IMR-90 (cell line): ENCODE measurements around the gene DNM2. TPM values are rescaled to one million over a fixed set of nuclear protein-coding genes. Genes with fewer than 3 reads are reported as not detected.

Experiments
- ATAC-seq: fragments of 200-7000 bp; cut with Tn5 transposase; 2 replicates; pipeline ENCODE4 v1.9.1; 2020; ENCODE audit warnings: low read depth, mild to moderate bottlenecking, moderate library complexity
- BruUV-seq: library from RNA; stranded (reverse); fragments of 400-500 nt; replicated peaks from 2 replicates; lab custom pipeline; 2021; lab: Mats Ljungman, UMichigan
- CTCF ChIA-PET: fragments of 300-600 bp; formaldehyde crosslinking; extraction: SDS; loops from one replicate; lab custom pipeline; 2021; ENCODE audit warnings: antibody characterized with exemption; lab: Yijun Ruan, JAX
- POLR2A ChIA-PET: fragments of 300-600 bp; sonication (Branson Sonifier 250); formaldehyde crosslinking; loops from one replicate; lab custom pipeline; 2022; ENCODE audit warnings: antibody characterized with exemption; ENCODE audit not compliant: unreplicated experiment; lab: Charles Lee
- DNase-seq: peaks from one replicate; pipeline ENCODE4 v3.0.0; 2013
- H2AFZ ChIP-seq: replicated peaks from 2 replicates; pipeline ENCODE3; 2013; ENCODE audit warnings: low read length, mild to moderate bottlenecking; ENCODE audit not compliant: poor library complexity
- H2AK5ac ChIP-seq: 2 replicates; pipeline ENCODE4 v1.6.1; 2013; ENCODE audit warnings: low read depth, low read length, inconsistent platforms
- H2AK9ac ChIP-seq: replicated peaks from 2 replicates; pipeline ENCODE3; 2013; ENCODE audit warnings: mild to moderate bottlenecking, low read depth, low read length, moderate library complexity; ENCODE audit not compliant: poor library complexity
- H2BK120ac ChIP-seq: 2 replicates; pipeline ENCODE4 v1.6.1; 2013; ENCODE audit warnings: low read depth, low read length, inconsistent platforms
- H2BK15ac ChIP-seq: 3 replicates; pipeline ENCODE4 v1.6.1; 2013; ENCODE audit warnings: low read depth, low read length, inconsistent platforms
- H2BK20ac ChIP-seq: 2 replicates; pipeline ENCODE4 v1.6.1; 2013; ENCODE audit warnings: low read depth, mild to moderate bottlenecking, inconsistent platforms, low read length, moderate library complexity
- H2BK5ac ChIP-seq: 2 replicates; pipeline ENCODE4 v1.6.1; 2013; ENCODE audit warnings: mild to moderate bottlenecking, low read depth, low read length, inconsistent platforms; ENCODE audit not compliant: poor library complexity, severe bottlenecking
- H3K14ac ChIP-seq: replicated peaks from 2 replicates; pipeline ENCODE4 v1.6.1; 2013; ENCODE audit warnings: low read depth, low read length, inconsistent platforms
- H3K18ac ChIP-seq: 2 replicates; pipeline ENCODE4 v1.6.1; 2013; ENCODE audit warnings: low read depth, low read length, control low read depth
- H3K23ac ChIP-seq: 2 replicates; pipeline ENCODE4 v1.6.1; 2013; ENCODE audit warnings: low read depth, low read length, inconsistent platforms
- H3K27ac ChIP-seq: 2 replicates; pipeline ENCODE4 v1.5.1; 2013; ENCODE audit warnings: mild to moderate bottlenecking, control low read depth, low read length; ENCODE audit not compliant: insufficient read depth
- H3K27me3 ChIP-seq: 2 replicates; pipeline ENCODE4 v1.6.1; 2013; ENCODE audit warnings: low read length; ENCODE audit not compliant: control insufficient read depth, insufficient read depth
- H3K36me3 ChIP-seq: 2 replicates; pipeline ENCODE4 v1.6.1; 2013; ENCODE audit warnings: low read length, mixed read lengths; ENCODE audit not compliant: control insufficient read depth, insufficient read depth
- H3K4ac ChIP-seq: 2 replicates; pipeline ENCODE4 v1.6.1; 2013; ENCODE audit warnings: low read depth, low read length, inconsistent platforms
- H3K4me1 ChIP-seq: 2 replicates; pipeline ENCODE4 v1.6.1; 2013; ENCODE audit warnings: low read length, mixed read lengths; ENCODE audit not compliant: control insufficient read depth, insufficient read depth
- H3K4me2 ChIP-seq: 2 replicates; pipeline ENCODE4 v1.6.1; 2013; ENCODE audit warnings: low read depth, mild to moderate bottlenecking, control low read depth, low read length, moderate library complexity
- H3K4me3 ChIP-seq: 2 replicates; pipeline ENCODE4 v1.5.1; 2013; ENCODE audit warnings: low read depth, mild to moderate bottlenecking, control low read depth, low read length, moderate library complexity; ENCODE audit not compliant: insufficient read depth
- H3K56ac ChIP-seq: 2 replicates; pipeline ENCODE4 v1.6.1; 2013; ENCODE audit warnings: low read length, inconsistent platforms; ENCODE audit not compliant: insufficient read depth; ENCODE audit errors: extremely low read depth
- H3K79me1 ChIP-seq, 2 experiments: 2 replicates each; pipeline ENCODE4 v1.6.1; 2013; ENCODE audit warnings: low read length in 2 of 2, inconsistent platforms in 1 of 2, low read depth in 1 of 2
- H3K9ac ChIP-seq: 2 replicates; pipeline ENCODE4 v1.6.1; 2013; ENCODE audit warnings: low read depth, low read length, control low read depth
- H3K9me1 ChIP-seq: 2 replicates; pipeline ENCODE4 v1.6.1; 2013; ENCODE audit warnings: low read length, inconsistent platforms; ENCODE audit not compliant: insufficient read depth
- H3K9me3 ChIP-seq: 2 replicates; pipeline ENCODE4 v1.6.1; 2013; ENCODE audit warnings: low read length; ENCODE audit not compliant: control insufficient read depth, insufficient read depth
- H4K20me1 ChIP-seq: 2 replicates; pipeline ENCODE4 v1.6.1; 2013; ENCODE audit warnings: low read length, inconsistent platforms; ENCODE audit not compliant: insufficient read depth
- H4K5ac ChIP-seq: 2 replicates; pipeline ENCODE4 v1.6.1; 2013; ENCODE audit warnings: mild to moderate bottlenecking, low read depth, low read length, control low read depth
- H4K8ac ChIP-seq, 2 experiments: 2 replicates each; pipeline ENCODE4 v1.6.1; 2013; ENCODE audit warnings: low read depth in 2 of 2, low read length in 2 of 2, control low read depth in 1 of 2, inconsistent platforms in 1 of 2
- H4K91ac ChIP-seq: 2 replicates; pipeline ENCODE4 v1.6.1; 2013; ENCODE audit warnings: low read depth, low read length, inconsistent platforms; ENCODE audit not compliant: insufficient read depth
- BHLHE40 ChIP-seq: fragments of 150-350 bp; IDR thresholded peaks from 2 replicates; pipeline ENCODE4 v1.6.1; 2016; ENCODE audit warnings: mild to moderate bottlenecking, low read depth, low read length
- CEBPB ChIP-seq: IDR thresholded peaks from 2 replicates; pipeline ENCODE4 v1.6.1; 2012; ENCODE audit warnings: low read depth, low read length, improper control_type of control experiment
- CHD1 ChIP-seq: IDR thresholded peaks from 2 replicates; pipeline ENCODE4 v1.6.1; 2012; ENCODE audit warnings: low read depth, low read length, improper control_type of control experiment
- CTCF ChIP-seq: conservative IDR thresholded peaks from 2 replicates; pipeline ENCODE4 v1.5.1; 2012; ENCODE audit warnings: mild to moderate bottlenecking, low read depth, low read length, improper control_type of control experiment
- ELK1 ChIP-seq: fragments of 150-350 bp; IDR thresholded peaks from 2 replicates; pipeline ENCODE4 v1.6.1; 2016; ENCODE audit warnings: low read depth, mild to moderate bottlenecking, low read length, moderate library complexity, borderline replicate concordance
- FOS ChIP-seq: fragments of 150-350 bp; IDR thresholded peaks from 2 replicates; pipeline ENCODE4 v1.6.1; 2016; ENCODE audit warnings: low read depth, low read length
- MAFK ChIP-seq: IDR thresholded peaks from 2 replicates; pipeline ENCODE4 v1.6.1; 2012; ENCODE audit warnings: low read depth, low read length, improper control_type of control experiment
- MAZ ChIP-seq: IDR thresholded peaks from 2 replicates; pipeline ENCODE4 v1.6.1; 2012; ENCODE audit warnings: low read depth, mild to moderate bottlenecking, low read length, improper control_type of control experiment, moderate library complexity, borderline replicate concordance
- MXI1 ChIP-seq: IDR thresholded peaks from 2 replicates; pipeline ENCODE4 v1.6.1; 2012; ENCODE audit warnings: low read depth, mild to moderate bottlenecking, low read length, moderate library complexity, borderline replicate concordance
- NFE2L2 ChIP-seq: fragments of 150-350 bp; IDR thresholded peaks from 2 replicates; pipeline ENCODE4 v1.6.1; 2016; ENCODE audit warnings: low read depth, mild to moderate bottlenecking, low read length
- POLR2A ChIP-seq: IDR thresholded peaks from 2 replicates; pipeline ENCODE4 v1.6.1; 2012; ENCODE audit warnings: mild to moderate bottlenecking, low read depth, low read length
- RAD21 ChIP-seq: IDR thresholded peaks from 2 replicates; pipeline ENCODE4 v1.6.1; 2012; ENCODE audit warnings: low read length, improper control_type of control experiment
- RCOR1 ChIP-seq: IDR thresholded peaks from 2 replicates; pipeline ENCODE4 v1.6.1; 2012; ENCODE audit warnings: mild to moderate bottlenecking, low read length, improper control_type of control experiment; ENCODE audit not compliant: insufficient replicate concordance
- SMC3 ChIP-seq: fragments of 150-350 bp; IDR thresholded peaks from 2 replicates; pipeline ENCODE4 v1.6.1; 2016; ENCODE audit warnings: low read depth, mild to moderate bottlenecking, antibody characterized with exemption, low read length, moderate library complexity
- WGBS, 2 experiments: methylation state at CpG; one replicate each; pipeline versions ENCODE4 v1.1.5 to v1.1.7; 2013; ENCODE audit warnings: missing lambda C conversion rate in 2 of 2; ENCODE audit not compliant: insufficient read length in 1 of 2; ENCODE audit errors: extremely low coverage in 2 of 2; 5-methylcytosine and 5-hydroxymethylcytosine counted together
- dilution Hi-C: fragments of 300-500 bp; cut with HindIII; formaldehyde crosslinking; loops from one replicate; pipeline ENCODE4 v1.14.3; 2018; ENCODE audit warnings: low sequenced_read_pairs; ENCODE audit not compliant: unreplicated experiment
- in situ Hi-C: fragments of 300-500 bp; cut with MboI; formaldehyde crosslinking; loops from 3 replicates; pipeline ENCODE4 v1.14.3; 2019; ENCODE audit warnings: low sequenced_read_pairs, inconsistent platforms, mixed read lengths
- intact Hi-C: fragments of 100-400 bp; cut with micrococcal nuclease; formaldehyde crosslinking; loops from 2 replicates; pipeline ENCODE4 v1.10.0; 2022
- polyA plus RNA-seq, 3 experiments: library from polyadenylated mRNA; depleted of rRNA; stranded (reverse); fragments of >200 nt; gene quantifications; 2 replicates each; pipeline ENCODE4 v1.2.3, GENCODE V29; 2012; ENCODE audit warnings: low replicate concordance in 1 of 3
- total RNA-seq: library from RNA; depleted of rRNA; stranded (reverse); fragments of >200 nt; gene quantifications from 2 replicates; pipeline ENCODE4 v1.2.3, GENCODE V29; 2012
- TF ChIP-seq, protein P1 (sequence below): fragments of 150-350 bp; IDR thresholded peaks from 2 replicates; pipeline ENCODE4 v1.6.1; 2017; ENCODE audit warnings: mild to moderate bottlenecking, antibody characterized with exemption, low read length, low read depth

Gene DNM2
- total and polyA plus RNA-seq, 2 of the 4 experiments (the other 2 are of a cell fraction), result 55.6 to 74.2 TPM

DNA sequence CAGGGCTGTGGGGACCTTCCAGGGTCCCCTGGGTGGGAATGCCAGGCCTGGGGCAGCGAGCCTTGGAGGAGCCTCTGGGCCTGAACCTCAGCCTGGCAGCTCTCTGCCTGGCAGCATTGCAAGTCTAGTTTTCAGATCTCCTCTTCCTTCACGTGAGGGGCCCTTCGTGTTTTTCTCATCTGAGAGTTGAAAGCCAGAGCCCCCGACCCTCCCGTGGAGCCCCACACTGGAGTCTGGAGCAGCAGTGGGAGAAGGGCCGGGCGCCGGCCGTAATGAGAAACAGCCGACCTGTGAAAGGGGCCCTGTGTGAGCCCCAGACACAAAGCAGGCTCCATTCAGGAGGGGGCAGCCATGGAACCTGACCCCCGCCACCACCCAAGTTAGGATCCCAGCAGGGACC is 98.8 kb downstream of the DNM2 start:
- peak overlapping the region; percentile 82 for H2BK120ac ChIP-seq
- peak overlapping the region; percentile 54 for H3K18ac ChIP-seq
- peak overlapping the region; percentile 96 for H3K4me2 ChIP-seq
- H4K5ac ChIP-seq, result peak overlapping the region; percentile 69
- DNase-seq (no peak), ATAC-seq (no peak)
- H2BK15ac ChIP-seq, result peak overlapping the region; percentile 68; the same call in 2 of the 3 replicates
- peak overlapping the region; percentile 100 for H2AK9ac ChIP-seq
- TF ChIP-seq MXI1 (no peak), MAZ (no peak), CEBPB (no peak), NFE2L2 (no peak), CTCF (no peak), RCOR1 (no peak), ELK1 (no peak), BHLHE40 (no peak), RAD21 (no peak), SMC3 (no peak), FOS (no peak), POLR2A (no peak), CHD1 (no peak), MAFK (no peak)
- TF ChIP-seq, protein P1, sequence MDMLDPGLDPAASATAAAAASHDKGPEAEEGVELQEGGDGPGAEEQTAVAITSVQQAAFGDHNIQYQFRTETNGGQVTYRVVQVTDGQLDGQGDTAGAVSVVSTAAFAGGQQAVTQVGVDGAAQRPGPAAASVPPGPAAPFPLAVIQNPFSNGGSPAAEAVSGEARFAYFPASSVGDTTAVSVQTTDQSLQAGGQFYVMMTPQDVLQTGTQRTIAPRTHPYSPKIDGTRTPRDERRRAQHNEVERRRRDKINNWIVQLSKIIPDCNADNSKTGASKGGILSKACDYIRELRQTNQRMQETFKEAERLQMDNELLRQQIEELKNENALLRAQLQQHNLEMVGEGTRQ, result no peak
- no TSS peak for BruUV-seq
- ChIA-PET CTCF (no interaction called here), POLR2A (no interaction called here)
- in situ Hi-C loops (no loop called here), dilution Hi-C loops (no loop called here), intact Hi-C loops (loop anchor here (1.0 kb wide), 1 partner anchor 99 kb away; no protein-coding TSS in a partner anchor)
- H4K91ac ChIP-seq, result peak overlapping the region; percentile 98
- peak overlapping the region; percentile 98 for H3K27ac ChIP-seq
- peak overlapping the region; percentile 98 for H2BK5ac ChIP-seq
- H3K9me3 ChIP-seq, result no peaks in the 10 kb centered on the region
- H2BK20ac ChIP-seq, result peak overlapping the region; percentile 36
- H3K27me3 ChIP-seq, result no peaks in the 10 kb centered on the region
- peaks cover 52% of the 10 kb centered on the region for H3K36me3 ChIP-seq
- H2AFZ ChIP-seq, result peak overlapping the region; percentile 29
- 8% methylated on average over 7 of the region's 11 CpGs; no CpG with 5 or more reads in 1 of the 2 experiments for WGBS, 2 experiments
- H4K20me1 ChIP-seq, result peaks cover 3% of the 10 kb centered on the region
- peak overlapping the region; percentile 94 for H3K9ac ChIP-seq
- peak overlapping the region; percentile 63 for H3K4me3 ChIP-seq
- peak overlapping the region; percentile 95 for H3K23ac ChIP-seq
- peak overlapping the region; percentile 98 for H3K14ac ChIP-seq
- H2AK5ac ChIP-seq, result peak overlapping the region; percentile 99
- H3K56ac ChIP-seq, result peak overlapping the region; percentile 97
- H3K4ac ChIP-seq, result peak overlapping the region; percentile 99
- H3K79me1 ChIP-seq, result peaks cover 26 to 83% of the 10 kb centered on the region in 2 experiments; a peak in 3 of 4 replicates
- peak overlapping the region; percentile 91 to 97 for H4K8ac ChIP-seq
- H3K4me1 ChIP-seq, result peaks cover 33% of the 10 kb centered on the region
- H3K9me1 ChIP-seq, result peaks cover 24% of the 10 kb centered on the region
